ENCODE data around the gene THSD4.

The THSD4 gene

DNA sequence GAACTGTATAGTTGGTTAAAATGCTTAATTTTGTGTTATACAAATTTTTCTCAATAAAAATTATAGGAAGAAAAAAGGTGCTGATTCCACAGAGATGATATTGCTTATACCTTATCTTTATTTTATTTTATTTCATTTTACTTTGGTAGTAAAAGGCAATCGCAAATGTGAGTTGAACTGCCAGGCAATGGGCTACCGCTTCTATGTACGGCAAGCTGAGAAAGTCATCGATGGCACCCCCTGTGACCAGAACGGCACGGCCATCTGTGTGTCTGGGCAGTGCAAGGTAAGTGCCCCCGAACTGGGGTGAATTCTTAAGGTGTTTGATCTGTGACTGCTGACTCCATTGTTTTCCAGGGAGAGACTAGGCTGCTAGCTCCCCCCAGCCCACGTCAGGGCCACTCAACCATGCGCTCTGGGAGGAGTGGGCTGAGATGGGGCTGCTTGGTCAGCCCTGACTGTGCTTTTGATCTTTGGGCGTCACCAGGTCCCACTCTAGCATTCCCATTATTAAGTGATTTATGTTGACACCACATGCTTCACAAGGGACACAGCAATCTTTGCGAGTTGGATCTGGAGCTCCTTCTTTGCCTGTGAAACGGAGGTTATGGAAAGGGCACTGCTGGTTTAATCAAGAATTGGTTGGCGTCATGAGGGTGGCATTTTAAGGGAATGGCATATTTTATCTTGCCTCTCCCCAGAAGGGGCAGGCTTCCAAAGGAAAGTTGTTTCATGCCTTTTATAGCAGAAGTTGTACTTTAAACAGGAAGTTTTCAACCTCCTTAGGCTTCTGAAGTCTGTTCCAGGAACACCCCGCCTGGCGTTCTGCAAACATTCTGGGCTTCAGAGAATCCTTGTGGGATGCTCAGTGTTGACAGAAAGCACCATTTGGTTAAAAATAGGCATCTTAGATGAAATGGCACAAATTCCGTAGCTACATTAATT is 296.5 kb downstream of the THSD4 start:
- TF ChIP-seq, protein P1, sequence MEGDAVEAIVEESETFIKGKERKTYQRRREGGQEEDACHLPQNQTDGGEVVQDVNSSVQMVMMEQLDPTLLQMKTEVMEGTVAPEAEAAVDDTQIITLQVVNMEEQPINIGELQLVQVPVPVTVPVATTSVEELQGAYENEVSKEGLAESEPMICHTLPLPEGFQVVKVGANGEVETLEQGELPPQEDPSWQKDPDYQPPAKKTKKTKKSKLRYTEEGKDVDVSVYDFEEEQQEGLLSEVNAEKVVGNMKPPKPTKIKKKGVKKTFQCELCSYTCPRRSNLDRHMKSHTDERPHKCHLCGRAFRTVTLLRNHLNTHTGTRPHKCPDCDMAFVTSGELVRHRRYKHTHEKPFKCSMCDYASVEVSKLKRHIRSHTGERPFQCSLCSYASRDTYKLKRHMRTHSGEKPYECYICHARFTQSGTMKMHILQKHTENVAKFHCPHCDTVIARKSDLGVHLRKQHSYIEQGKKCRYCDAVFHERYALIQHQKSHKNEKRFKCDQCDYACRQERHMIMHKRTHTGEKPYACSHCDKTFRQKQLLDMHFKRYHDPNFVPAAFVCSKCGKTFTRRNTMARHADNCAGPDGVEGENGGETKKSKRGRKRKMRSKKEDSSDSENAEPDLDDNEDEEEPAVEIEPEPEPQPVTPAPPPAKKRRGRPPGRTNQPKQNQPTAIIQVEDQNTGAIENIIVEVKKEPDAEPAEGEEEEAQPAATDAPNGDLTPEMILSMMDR (IDR thresholded peaks at IDR 0.05; ENCODE audit: low read length, missing control alignments) = peak; percentile 4
- peak; percentile 50 for DNase-seq (ENCODE audit: low read depth)
- no peak overlapping the region for H3K4me3 ChIP-seq (replicated peaks; ENCODE audit: low read depth, low read length)

DNA sequence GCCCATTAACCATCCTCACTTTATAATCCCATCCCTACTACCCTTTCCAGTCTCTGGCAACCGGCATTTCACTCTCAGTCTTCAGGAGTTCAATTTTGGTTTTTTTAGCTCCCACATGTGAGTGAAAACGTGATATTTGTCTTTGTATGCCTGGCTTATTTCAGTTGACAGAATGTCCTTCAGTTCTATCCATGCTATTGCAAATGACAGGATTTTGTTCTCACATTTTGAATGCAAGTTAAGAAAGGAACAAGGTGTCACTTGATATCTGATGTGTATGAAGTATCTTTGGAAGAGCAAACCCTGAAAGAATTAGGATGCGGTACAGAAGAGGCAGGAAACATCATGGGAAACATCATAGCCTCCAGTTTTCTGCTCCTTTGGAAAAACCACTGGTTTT is 298.1 kb downstream of the THSD4 start:
- no peak overlapping the region for H3K4me3 ChIP-seq (replicated peaks; ENCODE audit: low read depth, low read length)
- TF ChIP-seq, protein P1 (IDR thresholded peaks at IDR 0.05; ENCODE audit: low read length, missing control alignments) = no peak
- no peak for DNase-seq (ENCODE audit: low read depth)

DNA sequence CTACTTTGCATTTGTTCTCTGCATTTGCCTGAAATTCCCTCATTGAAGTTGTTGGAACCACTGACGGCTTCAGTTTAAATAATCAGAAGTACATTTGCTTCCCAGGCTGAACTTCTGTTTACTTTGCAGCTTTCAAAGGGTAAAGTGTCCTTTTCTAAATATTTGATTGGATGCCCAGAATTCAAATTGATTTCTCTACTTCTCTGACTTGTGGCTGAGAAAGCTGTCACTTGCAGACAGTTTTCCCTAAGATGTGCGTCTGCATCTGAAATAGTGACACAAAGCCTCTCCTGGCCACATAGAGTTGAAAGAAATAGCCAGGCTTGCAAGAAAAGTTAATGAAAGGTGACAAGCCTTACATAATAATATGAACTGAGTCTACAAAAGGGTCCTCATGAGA is 299.6 kb downstream of the THSD4 start:
- no peak overlapping the region for H3K4me3 ChIP-seq (replicated peaks; ENCODE audit: low read depth, low read length)
- TF ChIP-seq, protein P1 (IDR thresholded peaks at IDR 0.05; ENCODE audit: low read length, missing control alignments) = no peak
- DNase-seq (ENCODE audit: low read depth) = no peak

DNA sequence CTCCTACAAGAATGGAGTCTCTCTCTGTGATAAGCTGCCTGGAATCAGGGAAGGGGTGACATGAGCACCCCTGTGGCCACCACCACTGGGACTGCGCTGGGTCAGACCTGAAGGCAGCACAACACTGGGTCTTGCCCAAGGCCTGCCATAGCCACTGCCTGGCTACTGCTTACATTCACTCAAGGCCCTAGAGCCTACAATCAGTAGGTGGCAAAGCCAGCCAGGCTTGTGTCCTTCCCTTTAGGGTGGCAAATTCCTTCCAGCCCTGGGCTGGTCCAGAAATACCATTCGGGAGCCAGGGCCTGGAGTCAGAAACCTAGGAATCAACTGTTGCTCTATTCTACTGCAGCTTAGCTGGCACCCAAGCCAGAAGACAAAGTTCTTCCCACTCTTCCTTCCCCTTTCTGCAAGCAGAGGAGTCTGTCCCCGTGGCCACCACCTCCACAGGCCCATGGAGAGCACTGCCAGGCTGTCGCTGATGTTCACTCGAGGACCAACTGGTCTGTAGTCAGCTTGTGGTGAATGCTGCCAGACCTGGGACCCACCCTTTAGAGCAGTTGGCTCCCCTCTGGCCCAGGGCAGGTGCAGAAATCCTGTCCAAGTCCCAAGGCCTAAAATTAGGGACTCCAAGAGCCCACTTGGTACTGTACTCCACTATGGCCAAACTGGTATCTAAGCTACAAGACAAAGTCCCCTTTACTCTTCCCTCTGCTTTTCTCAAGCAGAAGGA is 307.4 kb downstream of the THSD4 start:
- DNase-seq (ENCODE audit: low read depth) = no peak
- TF ChIP-seq, protein P1 (IDR thresholded peaks at IDR 0.05; ENCODE audit: low read length, missing control alignments) = no peak
- H3K4me3 ChIP-seq (replicated peaks; ENCODE audit: low read depth, low read length) = no peak overlapping the region

DNA sequence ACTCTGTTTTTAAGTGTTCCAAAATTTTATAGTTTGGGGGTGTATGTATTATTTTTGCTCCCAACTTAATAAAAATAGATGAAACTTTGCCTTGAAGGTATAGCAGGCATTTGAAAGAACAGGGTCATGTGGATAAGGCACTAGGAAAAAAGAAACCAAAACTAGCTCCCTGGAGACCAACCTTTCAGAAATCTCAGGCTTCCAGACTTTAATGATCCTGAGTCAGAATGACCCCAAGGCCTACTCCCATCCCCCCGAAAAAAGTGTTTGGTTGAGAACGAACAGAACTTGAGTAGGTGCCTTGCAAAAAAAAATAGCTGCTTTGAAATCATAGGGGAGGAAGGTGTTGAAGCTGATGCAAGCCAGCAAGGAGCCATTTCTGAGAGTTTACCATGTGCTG is 309.5 kb downstream of the THSD4 start:
- TF ChIP-seq, protein P1 (IDR thresholded peaks at IDR 0.05; ENCODE audit: low read length, missing control alignments) = no peak
- no peak overlapping the region for H3K4me3 ChIP-seq (replicated peaks; ENCODE audit: low read depth, low read length)
- no peak for DNase-seq (ENCODE audit: low read depth)

DNA sequence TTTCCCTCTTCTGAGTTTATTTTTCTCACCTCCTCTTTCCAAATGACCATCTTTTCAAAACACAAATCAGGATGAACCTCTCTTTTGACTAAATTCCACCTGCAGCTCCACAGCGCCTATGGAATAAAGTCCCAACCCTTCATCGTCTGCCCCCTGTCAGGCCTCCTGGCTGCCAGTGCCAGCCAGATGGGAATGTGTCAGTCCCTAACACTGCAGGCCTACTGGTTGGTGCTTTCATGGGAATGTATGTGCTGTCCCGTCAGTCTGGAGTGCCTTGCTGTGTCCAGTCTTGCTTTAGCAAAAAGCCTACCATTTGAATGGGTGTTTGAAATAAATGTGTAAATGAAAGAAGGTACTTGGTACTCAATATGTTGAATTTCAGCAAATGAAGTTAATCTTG is 310.1 kb downstream of the THSD4 start:
- TF ChIP-seq, protein P1 (IDR thresholded peaks at IDR 0.05; ENCODE audit: low read length, missing control alignments) = no peak

More for the DNA sequence above, 310.1 kb downstream of the THSD4 start:
- no peak for DNase-seq (ENCODE audit: low read depth)
- no peak overlapping the region for H3K4me3 ChIP-seq (replicated peaks; ENCODE audit: low read depth, low read length)

Data from fibroblast of pulmonary artery (primary cell).